Subcutaneous adipose tissue (tissue), 4 donors: Measurements from ENCODE around the gene ITGBL1. TPM values are rescaled to one million over a fixed set of nuclear protein-coding genes. Genes with fewer than 3 reads are reported as not detected.

Experiments used
- CTCF ChIP-seq: fragments of 450-650 bp; IDR thresholded peaks from one replicate; pipeline ENCODE4 v1.5.1; 2016; ENCODE audit warnings: low read depth, mild to moderate bottlenecking, control low read depth, antibody characterized with exemption, moderate library complexity
- total RNA-seq, 4 donors: library from RNA; depleted of rRNA; stranded (reverse); fragments of >200 nt; gene quantifications; one replicate each; pipeline ENCODE4 v1.1.0, GENCODE V29; 2016

Gene ITGBL1
- total RNA-seq, 4 donors from 2014 or later, result 8.3 to 34.6 (median 17.3) TPM

- no peak for TF ChIP-seq CTCF
Measured at GRCh38 chr13:101453784-101454201, 1.3 kb downstream of the ITGBL1 start.

- TF ChIP-seq CTCF, result no peak
Measured at GRCh38 chr13:101454767-101455166, 2.3 kb downstream of the ITGBL1 start.

- no peak for TF ChIP-seq CTCF
Measured at GRCh38 chr13:101455863-101456262, 3.4 kb downstream of the ITGBL1 start.

GRCh38 chr13:101457176-101457575 is 4.7 kb downstream of the ITGBL1 start:
- no peak for TF ChIP-seq CTCF

GRCh38 chr13:101465877-101466276 is 13.4 kb downstream of the ITGBL1 start:
- no peak for TF ChIP-seq CTCF

GRCh38 chr13:101467415-101467814 is 14.9 kb downstream of the ITGBL1 start:
- no peak for TF ChIP-seq CTCF

- TF ChIP-seq CTCF, result no peak
Measured at GRCh38 chr13:101473458-101473857, 21.0 kb downstream of the ITGBL1 start.
